ENCODE data around the gene SMAD3. TPM values are rescaled to one million over a fixed set of nuclear protein-coding genes. Genes with fewer than 3 reads are reported as not detected.

SMAD3 gene
- total and polyA plus RNA-seq, 4 donors = 10.9 to 41.6 (median 23.4) TPM

DNA sequence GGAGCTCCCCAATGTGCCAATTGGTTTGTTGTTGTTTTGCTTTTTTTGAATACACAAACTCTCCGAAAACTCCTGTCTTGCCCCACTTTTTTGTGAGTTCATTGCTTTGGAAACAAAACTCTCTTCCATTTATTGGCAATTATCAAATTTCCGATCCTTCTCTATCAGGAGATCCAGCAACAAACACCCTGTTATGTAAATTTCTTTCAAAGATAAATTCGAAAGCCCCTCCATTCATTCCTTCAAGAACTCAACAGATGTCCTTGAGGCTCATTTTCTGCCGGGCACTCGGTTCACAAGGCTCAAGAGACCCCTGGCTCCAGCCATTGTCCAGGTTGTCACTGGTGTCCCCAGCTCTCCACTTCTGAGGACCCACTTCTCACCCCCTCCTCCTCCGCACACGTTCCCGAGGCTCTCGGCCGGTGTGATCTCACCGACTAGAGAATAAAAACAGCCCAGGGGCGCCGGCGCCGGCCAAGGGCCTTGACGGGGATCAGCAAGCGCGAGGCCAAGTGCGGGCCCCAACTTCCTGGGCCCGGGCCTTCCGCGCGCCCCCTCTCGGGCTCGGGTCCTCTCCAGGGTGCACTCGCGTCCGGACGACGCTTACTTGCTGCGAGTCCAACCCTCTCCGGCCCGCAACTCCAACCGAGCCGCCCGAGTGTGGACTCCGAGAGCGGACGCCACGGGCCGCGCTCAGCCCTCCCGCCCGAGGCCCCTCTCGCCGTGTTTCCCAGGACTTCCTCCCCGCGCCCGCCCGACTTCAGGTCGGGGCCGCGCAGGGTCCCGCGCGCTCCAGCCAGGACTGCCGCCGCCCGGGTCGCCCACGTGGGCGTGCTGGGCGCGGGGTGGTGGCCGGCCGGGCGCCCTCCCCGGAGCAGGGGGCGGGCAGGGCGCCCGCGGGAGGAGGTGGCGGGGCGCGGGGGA is 533 bp upstream of the SMAD3 start:
- peak overlapping the region; percentile 11 to 61 for H3K9ac ChIP-seq (ENCODE audit: insufficient read depth in 1 of 2, low read length in 2 of 2)
- DNase-seq (no peak), ATAC-seq (ENCODE audit: insufficient read depth, low FRiP score) (no peak)
- peaks cover 8 to 38% (median 16%) of the 10 kb centered on the region in 5 donors for H3K4me1 ChIP-seq (ENCODE audit: control insufficient read depth in 5 of 5, insufficient read depth in 5 of 5, low read length in 5 of 5)
- H3K27me3 ChIP-seq (ENCODE audit: control insufficient read depth in 3 of 3, insufficient read depth in 3 of 3, low read length in 2 of 3) = no peaks in the 10 kb centered on the region
- TF ChIP-seq, protein P1, sequence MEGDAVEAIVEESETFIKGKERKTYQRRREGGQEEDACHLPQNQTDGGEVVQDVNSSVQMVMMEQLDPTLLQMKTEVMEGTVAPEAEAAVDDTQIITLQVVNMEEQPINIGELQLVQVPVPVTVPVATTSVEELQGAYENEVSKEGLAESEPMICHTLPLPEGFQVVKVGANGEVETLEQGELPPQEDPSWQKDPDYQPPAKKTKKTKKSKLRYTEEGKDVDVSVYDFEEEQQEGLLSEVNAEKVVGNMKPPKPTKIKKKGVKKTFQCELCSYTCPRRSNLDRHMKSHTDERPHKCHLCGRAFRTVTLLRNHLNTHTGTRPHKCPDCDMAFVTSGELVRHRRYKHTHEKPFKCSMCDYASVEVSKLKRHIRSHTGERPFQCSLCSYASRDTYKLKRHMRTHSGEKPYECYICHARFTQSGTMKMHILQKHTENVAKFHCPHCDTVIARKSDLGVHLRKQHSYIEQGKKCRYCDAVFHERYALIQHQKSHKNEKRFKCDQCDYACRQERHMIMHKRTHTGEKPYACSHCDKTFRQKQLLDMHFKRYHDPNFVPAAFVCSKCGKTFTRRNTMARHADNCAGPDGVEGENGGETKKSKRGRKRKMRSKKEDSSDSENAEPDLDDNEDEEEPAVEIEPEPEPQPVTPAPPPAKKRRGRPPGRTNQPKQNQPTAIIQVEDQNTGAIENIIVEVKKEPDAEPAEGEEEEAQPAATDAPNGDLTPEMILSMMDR (IDR thresholded peaks at IDR 0.05; ENCODE audit: control extremely low read depth, extremely low read depth) = no peak
- H3K9me3 ChIP-seq (ENCODE audit: control insufficient read depth in 4 of 4, insufficient read depth in 3 of 4, low read length in 3 of 4) = no peaks in the 10 kb centered on the region
- H3K36me3 ChIP-seq (ENCODE audit: control insufficient read depth in 4 of 4, insufficient read depth in 4 of 4, low read length in 4 of 4) = no peaks in the 10 kb centered on the region
- H3K27ac ChIP-seq (ENCODE audit: low read depth in 1 of 2, low read length in 1 of 2) = peak overlapping the region; percentile 89 to 90
- whole genome bisulfite sequencing, 2 donors = 4 to 5% methylated on average over 53 to 75 of the region's 75 CpGs
- peak overlapping the region; percentile 29 for H3K4me3 ChIP-seq

DNA sequence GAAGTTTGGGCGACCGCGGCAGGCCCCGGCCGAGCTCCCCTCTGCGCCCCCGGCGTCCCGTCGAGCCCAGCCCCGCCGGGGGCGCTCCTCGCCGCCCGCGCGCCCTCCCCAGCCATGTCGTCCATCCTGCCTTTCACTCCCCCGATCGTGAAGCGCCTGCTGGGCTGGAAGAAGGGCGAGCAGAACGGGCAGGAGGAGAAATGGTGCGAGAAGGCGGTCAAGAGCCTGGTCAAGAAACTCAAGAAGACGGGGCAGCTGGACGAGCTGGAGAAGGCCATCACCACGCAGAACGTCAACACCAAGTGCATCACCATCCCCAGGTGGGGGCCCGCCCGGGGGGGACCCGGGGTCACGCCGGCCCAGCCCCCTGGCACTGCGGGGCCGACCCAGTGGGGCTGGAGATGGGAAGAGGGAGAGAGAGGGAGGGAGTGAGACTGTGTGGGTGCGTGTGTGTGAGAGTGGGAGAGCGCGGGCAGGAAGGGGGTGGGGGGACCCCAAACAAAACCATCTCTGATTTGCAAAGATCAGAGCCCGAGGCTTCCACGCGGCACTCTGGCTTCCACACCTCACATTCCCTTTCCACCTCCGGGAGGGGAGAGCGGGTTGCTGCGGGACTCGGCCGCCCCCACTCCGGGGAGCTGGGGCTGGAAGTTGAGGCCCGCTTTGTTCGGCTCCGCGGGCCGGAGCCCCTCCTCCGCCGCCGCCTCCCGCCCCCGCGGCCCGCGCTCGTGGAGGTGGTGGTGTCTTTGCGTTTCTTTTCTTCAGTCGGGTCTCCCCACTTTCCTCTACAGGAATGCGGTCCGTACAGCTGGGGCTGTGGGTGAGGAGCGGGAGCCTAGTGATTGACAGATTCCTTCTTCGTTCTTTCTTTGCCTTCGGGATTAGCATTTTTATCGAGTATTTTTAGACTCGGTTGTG is 898 bp downstream of the SMAD3 start:
- Histone ChIP-seq H3K27ac (ENCODE audit: low read depth in 1 of 2, low read length in 1 of 2) (peak overlapping the region; percentile 89), H3K9me3 (ENCODE audit: control insufficient read depth in 4 of 4, insufficient read depth in 3 of 4, low read length in 3 of 4) (no peaks in the 10 kb centered on the region), H3K27me3 (ENCODE audit: control insufficient read depth in 3 of 3, insufficient read depth in 3 of 3, low read length in 2 of 3) (no peaks in the 10 kb centered on the region), H3K4me3 (peak overlapping the region; percentile 53), H3K4me1 (ENCODE audit: control insufficient read depth in 5 of 5, insufficient read depth in 5 of 5, low read length in 5 of 5) (peaks cover 8 to 44% (median 16%) of the 10 kb centered on the region in 5 donors), H3K36me3 (ENCODE audit: control insufficient read depth in 4 of 4, insufficient read depth in 4 of 4, low read length in 4 of 4) (peaks cover 0 to 4% (median under 1%) of the 10 kb centered on the region in 4 donors), H3K9ac (ENCODE audit: insufficient read depth in 1 of 2, low read length in 2 of 2) (peak overlapping the region; percentile 50 to 80)
- TF ChIP-seq, protein P1 (IDR thresholded peaks at IDR 0.05; ENCODE audit: control extremely low read depth, extremely low read depth) = no peak
- WGBS, 2 donors = 1 to 2% methylated on average over 52 to 72 of the region's 72 CpGs
- DNase-seq = peak in 2 of 3 donors; percentile 40 to 48
- ATAC-seq (ENCODE audit: insufficient read depth, low FRiP score) = no peak

DNA sequence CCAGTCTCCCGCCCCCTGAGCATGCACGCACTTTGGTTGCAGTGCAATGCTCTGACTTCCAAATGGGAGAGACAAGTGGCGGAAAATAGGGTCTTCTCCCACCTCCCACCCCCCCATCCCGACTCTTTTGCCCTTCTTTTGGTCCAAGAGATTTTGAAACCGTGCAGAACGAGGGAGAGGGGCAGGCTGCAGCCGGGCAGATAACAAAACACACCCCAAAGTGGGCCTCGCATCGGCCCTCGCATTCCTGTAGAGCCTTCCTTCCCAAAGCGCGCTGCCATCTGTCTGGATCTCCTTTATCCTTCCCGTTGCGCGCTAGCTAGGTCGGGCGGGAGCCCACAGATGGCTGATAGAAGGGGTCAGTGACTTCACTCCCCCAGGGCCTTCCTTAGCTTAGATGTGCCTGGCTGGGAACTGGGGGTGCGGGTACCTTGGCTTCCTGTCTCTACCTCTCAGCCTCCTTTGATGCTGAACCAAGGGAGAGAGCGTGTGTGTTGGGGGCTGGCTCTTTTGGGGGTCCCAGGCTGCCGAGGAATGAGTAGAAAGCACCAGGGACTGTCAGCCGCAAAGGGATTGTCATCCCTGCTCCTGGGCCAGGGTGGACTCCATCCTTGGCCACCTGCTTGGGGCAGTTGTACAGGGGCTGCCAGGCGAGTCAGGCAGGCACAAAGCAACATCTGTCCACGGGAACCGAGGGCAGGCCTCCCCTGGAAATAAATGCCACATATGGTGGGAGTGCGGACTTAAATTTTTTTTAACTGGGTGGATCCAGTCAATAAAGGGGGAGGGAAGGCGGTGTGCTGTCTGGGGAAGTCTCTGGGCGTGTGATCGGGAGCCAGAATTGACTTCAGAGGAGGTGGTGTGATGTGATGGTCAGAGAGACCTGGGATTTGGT is 1.8 kb downstream of the SMAD3 start:
- peak overlapping the region; percentile 50 to 80 for H3K9ac ChIP-seq (ENCODE audit: insufficient read depth in 1 of 2, low read length in 2 of 2)
- peaks cover 0 to 4% (median under 1%) of the 10 kb centered on the region in 4 donors for H3K36me3 ChIP-seq (ENCODE audit: control insufficient read depth in 4 of 4, insufficient read depth in 4 of 4, low read length in 4 of 4)
- TF ChIP-seq, protein P1 (IDR thresholded peaks at IDR 0.05; ENCODE audit: control extremely low read depth, extremely low read depth) = no peak
- WGBS, 2 donors = 25 to 27% methylated on average over 28 of the region's 28 CpGs
- peaks cover 8 to 46% (median 16%) of the 10 kb centered on the region in 5 donors for H3K4me1 ChIP-seq (ENCODE audit: control insufficient read depth in 5 of 5, insufficient read depth in 5 of 5, low read length in 5 of 5)
- no peaks in the 10 kb centered on the region for H3K27me3 ChIP-seq (ENCODE audit: control insufficient read depth in 3 of 3, insufficient read depth in 3 of 3, low read length in 2 of 3)
- peak overlapping the region; percentile 62 to 89 for H3K27ac ChIP-seq (ENCODE audit: low read depth in 1 of 2, low read length in 1 of 2)
- DNase-seq (peak in 2 of 3 donors; percentile 29 to 51), ATAC-seq (ENCODE audit: insufficient read depth, low FRiP score) (no peak)
- H3K4me3 ChIP-seq = peak overlapping the region; percentile 53
- no peaks in the 10 kb centered on the region for H3K9me3 ChIP-seq (ENCODE audit: control insufficient read depth in 4 of 4, insufficient read depth in 3 of 4, low read length in 3 of 4)
